ENCODE data around the gene OSBP2.
A peak's percentile ranks its signal among the peaks of the same experiment; 100 is the strongest.

OSBP2 gene

DNA sequence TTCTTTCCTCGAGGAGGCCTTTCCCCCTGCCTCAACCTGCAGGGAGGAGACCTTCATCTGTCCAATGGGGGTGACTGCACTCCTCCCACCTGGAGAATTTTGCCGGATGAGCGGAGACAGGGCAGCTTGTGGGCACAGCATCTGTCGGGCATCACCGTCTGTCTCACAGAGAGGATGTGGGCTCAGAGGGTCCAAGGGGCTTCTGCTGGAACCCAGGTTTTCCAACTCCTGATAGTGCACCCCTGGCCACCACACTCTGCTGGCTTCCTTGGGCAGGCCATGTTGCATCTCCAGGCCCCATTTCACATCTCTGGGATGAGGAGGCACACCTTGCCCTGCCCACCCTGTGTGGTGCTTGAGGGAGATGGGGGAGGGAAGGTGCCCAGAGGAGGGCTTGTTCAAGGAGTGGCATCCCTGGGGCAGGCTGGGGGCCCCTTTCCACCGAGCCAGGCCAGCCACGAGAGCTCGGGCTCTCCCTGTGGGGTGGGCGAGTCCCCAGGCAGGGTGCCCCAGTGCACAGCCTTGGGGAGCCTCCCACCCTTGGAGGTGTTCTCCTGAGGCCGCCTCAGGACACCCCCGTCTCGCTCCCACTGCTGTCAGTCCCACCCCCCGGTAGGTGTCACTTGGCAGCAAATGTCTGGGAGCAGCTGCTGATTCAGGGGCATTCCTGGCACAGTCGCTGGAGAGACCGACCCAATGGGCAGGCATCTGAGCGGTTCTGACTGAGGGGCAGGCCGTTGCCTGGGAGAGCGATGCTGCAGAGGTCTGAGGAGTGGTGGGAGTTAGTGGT is 189.7 kb downstream of the OSBP2 start:
- peak; percentile 8 for DNase-seq

DNA sequence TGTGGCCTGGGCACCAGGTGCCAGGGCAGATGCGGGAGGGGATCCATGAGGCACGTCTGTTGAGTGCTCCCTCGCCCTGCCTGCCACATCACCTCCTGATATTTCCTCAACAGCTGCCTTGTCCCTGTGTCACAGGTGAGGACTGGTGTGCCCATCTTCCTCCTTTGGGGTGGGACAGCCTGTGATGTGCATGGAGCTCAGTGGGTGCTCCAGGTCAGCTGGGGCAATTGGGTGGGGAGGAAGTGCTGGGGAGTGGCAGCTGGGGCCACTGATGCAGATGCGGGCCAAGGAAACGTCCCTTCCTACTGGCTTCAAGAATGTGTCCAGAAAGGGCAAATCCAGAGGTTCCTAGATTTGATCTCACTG is 190.3 kb downstream of the OSBP2 start:
- no peak for DNase-seq

DNA sequence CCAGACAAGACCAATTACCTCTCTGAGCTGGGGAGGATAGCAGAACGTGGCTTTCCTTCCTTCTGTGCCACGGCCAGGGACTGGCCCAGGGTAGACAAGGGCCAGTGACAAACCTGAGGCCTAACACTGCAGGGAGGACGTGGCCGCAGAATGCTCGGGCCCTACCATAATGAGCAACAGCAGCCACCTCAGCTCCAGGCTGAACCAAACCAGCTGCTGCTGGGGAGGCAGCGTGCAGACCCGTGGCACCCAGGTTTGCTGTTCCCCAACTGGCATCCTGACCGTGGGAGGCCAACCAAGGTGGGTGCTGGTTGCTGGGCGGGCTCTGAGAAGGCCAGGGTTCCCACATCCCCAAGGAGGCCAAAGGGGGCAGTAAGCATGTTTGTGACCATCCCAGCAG is 190.9 kb downstream of the OSBP2 start:
- no peak for DNase-seq

DNA sequence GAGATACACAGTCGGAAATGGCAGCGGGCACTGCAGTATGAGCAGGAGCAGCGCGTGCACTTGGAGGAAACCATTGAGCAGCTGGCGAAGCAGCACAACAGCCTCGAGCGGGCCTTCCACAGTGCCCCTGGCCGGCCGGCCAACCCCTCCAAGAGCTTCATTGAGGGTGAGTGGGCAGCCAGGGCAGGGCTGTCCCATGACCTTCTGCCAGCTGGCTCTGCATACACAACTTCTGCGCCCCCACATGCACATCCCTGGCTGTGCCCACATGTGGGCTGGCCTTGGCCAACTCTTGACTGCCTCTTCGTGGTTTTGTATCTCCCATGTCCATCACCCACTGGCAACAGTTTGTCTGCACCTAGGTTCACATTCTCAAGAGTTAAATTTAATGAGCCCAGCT is 192.8 kb downstream of the OSBP2 start:
- DNase-seq: no peak

DNA sequence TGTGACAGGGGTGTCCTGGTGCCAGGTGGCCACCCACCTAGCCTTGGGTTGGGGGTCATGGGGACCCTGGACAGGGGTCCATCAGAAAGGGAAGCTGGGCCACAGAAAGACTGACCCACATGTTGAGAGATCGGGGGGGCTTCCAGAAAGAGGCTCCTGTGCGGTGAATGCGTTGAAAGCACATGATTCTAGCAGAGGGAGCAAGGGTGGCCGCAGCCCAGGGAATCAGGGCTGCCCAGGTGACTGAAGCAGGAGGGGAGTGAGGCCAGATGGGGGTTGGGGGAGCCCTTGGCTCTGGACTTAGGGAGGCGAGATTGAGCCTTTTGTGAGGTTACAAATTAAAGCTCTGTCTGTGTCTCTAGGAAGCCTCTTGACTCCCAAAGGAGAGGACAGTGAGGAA is 193.2 kb downstream of the OSBP2 start:
- no peak for DNase-seq

DNA sequence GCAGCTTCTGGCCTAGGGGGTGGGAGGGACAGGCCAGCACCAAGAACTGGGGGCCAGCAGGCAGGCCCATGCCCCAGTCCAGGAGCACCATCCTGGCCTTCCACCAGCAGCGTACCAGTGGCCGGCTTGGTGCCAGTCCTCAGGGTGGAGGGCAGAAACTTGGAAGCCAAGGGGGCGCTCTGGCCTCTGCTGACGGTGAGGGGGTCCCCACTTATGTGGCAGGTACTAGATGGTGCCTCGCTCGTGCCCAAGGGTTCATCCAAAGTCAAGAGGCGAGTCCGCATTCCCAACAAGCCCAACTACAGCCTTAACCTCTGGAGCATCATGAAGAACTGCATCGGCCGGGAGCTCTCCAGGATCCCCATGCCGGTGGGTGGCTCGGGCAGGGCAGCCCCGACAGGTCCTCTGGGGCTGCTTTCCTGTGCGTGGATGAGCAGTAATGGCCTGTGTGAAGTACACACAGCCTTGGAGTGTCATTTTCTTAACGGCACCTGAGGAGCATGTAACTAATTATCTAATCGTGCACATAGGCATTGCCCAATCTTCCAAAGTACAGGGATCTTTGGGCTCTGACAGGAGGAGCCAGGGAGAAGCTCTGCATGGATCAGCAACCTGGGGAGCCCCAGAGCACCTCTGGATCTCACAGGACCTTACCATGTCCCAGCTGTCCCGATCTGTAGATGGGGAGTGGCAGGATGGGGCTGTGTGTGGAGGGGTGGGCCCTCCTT is 194.8 kb downstream of the OSBP2 start:
- DNase-seq: peak; percentile 8

DNA sequence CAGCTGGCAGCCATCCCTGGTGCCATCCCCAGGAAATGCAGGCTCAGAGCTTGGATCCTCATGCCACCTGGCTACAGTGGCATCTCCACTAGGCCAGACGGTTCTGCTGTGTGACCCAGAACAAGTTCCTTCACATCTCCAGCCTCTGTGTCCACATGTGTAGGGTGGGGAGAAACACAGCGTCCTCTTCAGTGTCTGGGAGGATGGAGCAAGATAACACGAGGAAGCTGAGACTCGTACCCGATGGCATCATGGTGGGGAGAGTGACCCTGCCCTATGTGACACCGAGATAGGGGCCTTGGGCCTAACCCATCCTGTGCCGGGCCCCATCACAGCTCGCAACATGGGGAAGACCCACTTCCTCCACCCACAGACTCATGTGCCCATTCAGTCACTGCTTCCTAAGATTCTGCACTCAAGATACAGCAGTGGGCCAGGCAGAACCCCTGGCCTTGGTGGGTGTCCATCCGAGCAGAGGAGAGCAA is 195.4 kb downstream of the OSBP2 start:
- DNase-seq: no peak

DNA sequence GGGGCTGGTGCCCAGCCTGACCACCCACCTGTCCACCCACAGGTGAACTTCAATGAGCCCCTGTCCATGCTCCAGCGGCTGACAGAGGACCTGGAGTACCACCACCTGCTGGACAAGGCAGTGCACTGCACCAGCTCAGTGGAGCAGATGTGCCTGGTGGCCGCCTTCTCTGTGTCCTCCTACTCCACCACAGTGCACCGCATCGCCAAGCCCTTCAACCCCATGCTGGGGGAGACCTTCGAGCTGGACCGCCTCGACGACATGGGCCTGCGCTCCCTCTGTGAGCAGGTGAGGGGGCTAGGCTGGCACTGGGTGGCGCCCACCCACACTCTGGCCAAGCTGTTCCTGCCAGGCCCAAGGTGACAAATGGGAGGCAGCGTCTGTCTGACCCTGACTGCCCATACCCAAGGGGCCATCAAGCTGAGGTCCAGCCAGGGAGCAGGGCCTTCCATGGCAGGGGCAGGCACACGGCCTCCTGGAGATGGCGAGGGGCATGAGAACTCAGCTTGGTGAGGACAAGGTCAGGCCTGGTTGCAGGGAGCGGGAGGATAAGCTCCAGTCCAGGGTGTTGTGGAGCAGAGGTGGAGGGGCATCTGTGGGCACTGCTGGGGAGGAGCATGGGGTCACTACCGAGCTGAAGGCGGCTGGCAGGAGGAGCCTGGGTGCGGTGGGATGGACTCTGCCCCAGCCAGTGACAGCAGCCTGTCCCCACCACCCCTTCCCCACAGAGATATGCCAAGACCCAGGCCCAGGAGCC is 196.2 kb downstream of the OSBP2 start:
- no peak for DNase-seq

DNA sequence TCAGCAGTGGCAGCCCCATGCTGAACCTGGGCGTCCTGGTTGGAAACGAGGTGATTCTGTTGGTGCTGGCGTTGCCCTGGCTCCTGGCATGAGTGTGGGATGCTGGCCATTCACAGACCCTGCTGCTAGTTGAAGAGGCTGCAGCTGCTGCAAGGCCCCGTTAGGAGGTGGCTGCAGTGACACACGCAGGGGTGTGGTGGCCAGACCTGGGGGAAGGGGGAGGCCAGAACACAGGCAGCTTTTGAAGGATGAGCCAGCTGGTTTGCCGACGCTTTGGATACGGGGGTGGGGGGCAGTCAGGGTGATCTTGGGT is 196.7 kb downstream of the OSBP2 start:
- no peak for DNase-seq

DNA sequence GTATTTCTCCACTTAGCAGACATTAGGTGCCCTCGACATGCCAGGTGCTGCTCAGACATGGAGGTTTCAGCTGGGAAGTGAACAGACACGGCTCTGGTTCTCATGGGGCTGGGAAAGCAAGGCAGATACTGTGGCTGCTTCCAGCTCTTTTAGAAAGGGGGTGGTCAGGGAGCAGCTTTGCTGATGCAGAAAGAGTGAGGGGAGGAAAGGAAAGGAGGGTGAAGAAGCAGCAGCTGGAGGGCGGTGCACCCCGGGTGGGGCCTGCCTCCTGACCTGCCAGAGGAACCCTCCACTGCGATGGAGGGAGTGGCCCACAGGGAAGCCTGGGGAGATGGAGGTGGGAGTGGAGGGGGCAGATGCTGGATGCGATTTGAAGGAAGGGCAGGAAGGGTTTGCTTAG is 197.1 kb downstream of the OSBP2 start:
- DNase-seq: no peak

DNA sequence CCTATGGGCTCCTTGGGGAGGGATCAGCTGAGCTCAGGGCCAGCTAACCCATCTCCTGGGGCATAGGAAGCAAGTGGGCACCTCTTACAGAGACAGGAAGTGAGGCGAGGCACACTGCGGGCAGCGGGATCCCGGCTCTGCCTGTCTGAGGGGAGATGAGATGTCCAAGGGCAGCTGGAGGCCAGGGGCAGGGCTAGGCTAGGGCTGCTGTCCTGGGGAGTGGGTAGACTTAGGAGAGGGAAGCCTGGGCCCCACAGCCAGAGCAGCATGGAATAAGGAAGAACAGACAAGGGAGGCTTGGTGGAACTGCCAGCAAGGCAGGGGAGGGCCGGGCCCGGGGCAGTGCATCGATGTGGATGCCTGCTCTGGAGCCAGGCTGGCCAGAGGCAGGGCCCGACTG is 197.6 kb downstream of the OSBP2 start:
- no peak for DNase-seq

DNA sequence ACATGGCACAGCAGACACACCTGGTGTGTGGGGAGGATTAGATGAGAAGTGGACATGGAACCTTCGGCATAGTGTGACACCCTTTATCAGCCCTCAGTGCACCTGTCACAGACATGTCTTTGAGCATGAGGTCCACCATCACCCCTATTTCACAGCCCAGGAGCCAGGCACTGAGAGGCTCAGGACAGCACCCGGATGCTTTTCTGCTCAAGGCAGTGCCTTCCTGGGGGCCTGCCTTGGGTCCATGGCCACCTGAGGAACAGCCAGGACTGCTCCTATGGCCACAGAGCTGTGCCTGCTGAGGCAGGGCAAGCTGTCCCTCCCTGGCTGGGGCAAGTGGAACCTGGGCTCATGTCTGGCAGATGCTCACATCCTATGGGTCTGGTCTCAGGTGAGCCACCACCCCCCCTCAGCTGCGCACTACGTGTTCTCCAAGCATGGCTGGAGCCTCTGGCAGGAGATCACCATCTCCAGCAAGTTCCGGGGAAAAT is 198.1 kb downstream of the OSBP2 start:
- DNase-seq: no peak

DNA sequence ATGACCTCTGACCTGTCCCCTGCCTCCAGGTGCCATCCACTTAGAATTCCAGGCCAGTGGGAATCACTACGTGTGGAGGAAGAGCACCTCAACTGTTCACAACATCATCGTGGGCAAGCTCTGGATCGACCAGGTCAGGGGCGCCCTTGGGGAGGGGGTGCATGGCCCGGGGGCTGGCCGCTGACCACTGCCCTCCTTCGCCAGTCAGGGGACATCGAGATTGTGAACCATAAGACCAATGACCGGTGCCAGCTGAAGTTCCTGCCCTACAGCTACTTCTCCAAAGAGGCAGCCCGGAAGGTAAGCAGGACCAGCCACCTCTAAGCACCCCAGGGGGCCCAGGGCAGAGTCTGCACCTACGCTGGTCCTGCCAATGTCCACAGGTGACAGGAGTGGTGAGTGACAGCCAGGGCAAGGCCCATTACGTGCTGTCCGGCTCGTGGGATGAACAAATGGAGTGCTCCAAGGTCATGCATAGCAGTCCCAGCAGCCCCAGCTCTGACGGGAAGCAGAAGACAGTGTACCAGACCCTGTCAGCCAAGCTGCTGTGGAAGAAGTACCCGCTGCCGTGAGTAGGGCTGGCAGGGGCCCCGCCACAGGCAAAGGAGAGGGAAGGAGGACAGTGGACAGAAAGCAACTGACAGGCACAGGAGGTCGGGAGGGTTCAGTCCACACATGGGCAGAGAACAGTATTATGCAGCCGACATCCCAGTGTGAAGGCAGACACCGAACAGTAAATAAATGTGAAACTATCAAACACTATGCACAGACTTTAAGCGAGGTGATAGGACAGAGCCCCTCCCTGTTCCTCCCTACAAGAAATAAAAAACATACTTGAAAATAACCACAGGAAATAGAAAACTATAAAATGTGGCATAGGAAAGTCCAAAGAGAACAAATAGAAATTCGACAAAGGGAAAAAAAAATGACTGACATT is 199.0 kb downstream of the OSBP2 start:
- no peak for DNase-seq

DNA sequence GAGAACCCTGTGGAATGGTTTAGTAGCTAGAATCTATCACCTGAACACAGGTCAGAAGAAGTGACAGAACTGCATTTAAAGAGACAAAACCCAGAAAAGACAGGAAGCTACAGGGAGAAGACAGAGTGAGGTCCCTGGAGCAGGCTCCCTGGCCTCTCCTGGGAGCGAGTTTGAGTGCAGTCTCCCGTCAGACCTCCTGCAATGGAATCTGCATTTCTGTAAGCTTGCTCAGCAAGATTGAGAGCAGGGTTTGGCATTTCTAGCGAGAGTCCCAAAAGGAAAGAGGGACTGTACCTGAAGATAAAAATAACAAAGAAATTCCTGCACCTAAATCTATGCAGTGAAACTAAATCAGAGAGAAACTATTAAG is 199.7 kb downstream of the OSBP2 start:
- DNase-seq: no peak

DNA sequence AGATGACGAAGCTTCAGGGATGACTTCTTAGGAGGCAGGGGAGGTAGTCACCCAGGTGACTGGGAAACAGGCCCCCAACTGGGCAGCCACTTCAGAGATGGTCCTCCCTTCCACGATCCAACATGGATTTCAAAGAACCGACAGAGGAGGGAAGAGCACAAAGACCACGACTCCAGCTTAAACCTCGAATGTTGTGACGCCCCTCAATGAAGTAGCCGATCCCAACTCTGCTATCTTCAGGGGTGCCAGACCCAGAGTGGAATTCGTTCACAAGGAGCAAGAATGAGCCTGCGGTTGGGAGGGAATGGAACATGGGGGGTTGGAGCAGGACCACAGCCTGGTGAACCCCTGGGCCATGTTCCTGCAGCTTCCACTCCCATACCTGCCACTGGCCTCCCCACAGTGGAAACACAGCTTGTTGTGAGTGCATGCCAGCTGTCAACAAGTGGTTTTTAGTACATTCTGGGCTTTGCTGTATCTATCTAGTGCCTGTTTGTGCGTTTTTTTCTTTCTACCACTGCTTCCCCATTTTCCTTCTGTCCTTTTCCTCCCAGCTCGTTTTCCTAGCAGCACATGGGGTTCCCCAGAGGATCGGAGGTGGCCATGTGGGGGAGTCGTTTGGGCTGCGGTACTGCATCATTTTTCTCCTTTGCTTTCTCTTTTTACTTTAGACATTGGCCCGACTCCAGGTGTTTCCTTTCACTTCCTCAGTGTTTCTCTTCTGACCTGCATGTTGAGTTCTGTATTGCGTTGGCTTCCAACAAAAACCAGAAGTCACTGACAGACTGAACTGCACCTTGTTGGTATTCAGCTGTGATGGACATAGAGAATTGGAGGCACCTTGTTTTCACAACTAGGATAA is 208.1 kb downstream of the OSBP2 start:
- DNase-seq: no peak

DNA sequence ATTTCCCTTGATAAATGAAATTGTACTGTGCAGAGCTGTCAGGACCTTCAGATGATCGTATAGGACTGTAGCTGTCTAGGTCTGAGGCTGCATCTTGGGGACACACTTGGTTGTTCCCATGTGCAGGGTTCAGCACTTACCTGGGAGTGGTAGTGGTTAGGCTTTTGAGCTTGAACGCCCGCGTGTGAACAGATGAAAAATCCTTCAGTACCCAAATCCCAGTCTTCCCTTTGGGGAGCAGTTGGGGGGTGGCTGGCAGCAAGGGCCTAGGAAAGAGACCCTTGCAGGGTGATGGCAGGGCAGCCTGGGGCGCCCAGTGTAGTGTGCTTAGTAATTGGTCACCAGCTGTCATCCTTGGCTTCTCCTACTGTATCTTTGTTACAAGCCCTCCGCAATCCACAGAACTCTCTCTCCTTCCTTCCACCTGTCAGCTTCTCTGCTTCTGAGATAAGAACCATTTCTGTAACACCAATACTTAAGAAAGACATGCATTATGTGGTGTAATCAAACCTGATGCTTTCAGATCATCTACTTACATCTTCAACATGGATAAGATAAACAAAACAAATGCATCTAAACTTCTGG is 209.3 kb downstream of the OSBP2 start:
- DNase-seq: no peak

DNA sequence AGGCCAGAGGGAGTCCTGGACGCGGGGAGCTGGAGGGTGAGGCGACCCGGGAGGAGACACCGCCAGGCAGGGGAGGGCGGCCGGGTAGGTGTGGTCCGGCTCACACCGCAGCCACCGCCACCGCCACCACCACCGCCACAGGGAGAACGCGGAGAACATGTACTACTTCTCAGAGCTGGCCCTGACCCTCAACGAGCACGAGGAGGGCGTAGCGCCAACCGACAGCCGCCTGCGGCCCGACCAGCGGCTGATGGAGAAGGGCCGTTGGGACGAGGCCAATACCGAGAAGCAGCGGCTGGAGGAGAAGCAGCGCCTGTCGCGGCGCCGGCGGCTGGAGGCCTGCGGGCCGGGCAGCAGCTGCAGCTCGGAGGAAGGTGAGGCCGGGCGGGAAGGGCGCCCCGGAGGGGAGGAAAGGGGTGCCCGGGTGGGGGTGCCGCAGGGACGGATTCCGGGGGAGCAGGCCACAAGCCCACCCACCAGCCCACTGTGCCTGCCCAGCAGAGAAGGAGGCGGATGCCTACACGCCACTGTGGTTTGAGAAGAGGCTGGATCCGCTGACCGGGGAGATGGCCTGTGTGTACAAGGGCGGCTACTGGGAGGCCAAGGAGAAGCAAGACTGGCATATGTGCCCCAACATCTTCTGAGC is 211.1 kb downstream of the OSBP2 start:
- no peak for DNase-seq

DNA sequence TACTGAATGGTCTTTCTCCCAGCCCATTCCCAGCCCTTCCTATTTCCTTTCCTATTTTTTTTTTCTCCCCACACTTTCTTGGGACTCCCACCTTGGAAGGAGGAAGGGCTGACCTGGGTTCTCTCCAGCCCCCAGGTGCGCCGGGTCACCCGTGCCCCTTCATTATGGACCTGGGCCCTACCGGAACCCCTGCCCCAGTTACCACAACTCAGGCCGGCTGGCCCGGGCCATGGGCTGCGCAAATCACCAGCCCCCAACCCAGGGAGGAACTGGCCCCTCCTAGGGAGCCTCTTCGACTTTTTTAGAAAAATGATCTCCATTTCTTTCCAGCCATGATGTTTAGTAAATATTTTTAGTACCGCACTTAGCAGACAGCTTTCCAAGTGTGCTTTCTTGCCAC is 211.7 kb downstream of the OSBP2 start:
- DNase-seq: no peak

DNA sequence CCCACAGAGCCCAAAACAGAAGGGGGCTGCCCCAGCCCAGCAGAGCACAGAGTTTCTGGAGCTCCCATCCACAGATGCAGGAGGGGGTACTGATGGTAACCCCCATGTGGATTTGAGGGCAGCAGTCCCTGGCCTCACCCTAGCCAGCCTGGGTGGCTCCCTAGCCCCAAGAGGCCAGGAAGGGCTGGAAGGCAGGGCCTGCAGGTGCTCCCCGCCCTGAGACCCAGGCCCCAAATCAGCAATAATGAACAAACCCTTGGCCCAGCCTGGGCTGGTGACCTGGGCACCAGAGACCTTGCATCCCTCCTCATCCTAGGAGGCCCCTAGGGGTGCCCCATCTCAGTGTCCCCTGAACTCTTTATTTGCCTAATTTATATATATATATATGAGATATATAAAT is 212.3 kb downstream of the OSBP2 start:
- no peak for DNase-seq

DNA sequence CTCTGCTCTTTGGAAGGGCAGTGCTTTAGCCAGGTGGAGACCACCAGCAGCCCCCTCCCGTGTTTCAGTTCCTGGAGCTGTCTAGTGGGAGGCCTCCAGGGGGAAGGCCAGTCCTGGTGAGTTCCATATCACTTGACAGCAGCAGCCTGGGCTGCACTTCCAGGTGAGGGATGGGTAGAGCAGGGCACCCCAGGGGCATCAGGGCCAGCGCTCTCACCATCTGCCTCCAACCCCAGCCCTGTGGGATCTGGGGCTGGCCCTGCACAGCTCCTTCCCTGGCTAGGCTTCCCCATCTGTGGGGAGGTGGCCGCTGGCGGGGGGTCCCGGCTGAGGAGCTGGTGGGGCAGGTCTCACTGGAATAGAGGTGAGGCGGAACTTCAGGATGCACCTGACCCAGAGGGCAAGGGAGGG is 213.4 kb downstream of the OSBP2 start:
- DNase-seq: no peak

DNA sequence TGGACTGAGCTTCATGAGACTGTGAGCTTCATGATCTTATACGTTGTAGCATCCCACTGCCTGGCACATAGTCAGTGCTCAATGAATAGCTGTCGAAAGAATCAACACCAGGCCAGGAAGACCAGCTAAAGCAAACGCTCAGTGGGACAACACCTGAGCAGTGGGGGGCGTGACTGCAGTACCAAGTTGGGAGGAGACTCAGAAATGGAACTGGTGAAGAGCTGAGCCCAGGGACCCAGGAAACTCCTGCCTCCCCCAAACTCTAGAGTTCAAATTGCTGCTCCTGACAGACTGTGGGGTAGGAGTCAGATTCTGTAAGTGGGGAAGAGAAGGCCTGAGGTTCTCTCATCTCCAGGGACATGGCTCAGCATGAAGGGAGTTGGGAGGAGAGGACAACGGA is 214.6 kb downstream of the OSBP2 start:
- DNase-seq: no peak

Data from femur (tissue), 1 donor.